Erythroblast (primary cell): Measurements from ENCODE around the gene INTS11.
"Not testable (repeated sequence)": the region's sequence is repeated elsewhere in the genome, so short reads cannot be mapped to it uniquely, and the experiment has no call there.

ENCODE experiments used
- DNase-seq, 2 experiments: peaks; one replicate each; lab custom pipeline; 2025; lab: John Stamatoyannopoulos, UW
- GATA1 ChIP-seq: IDR thresholded peaks from 2 replicates; pipeline ENCODE4 v1.6.1; 2011; ENCODE audit warnings: low read depth, mild to moderate bottlenecking, control low read depth, low read length, moderate library complexity
- POLR2A ChIP-seq: IDR thresholded peaks from 2 replicates; pipeline ENCODE4 v1.6.1; 2011; ENCODE audit warnings: mild to moderate bottlenecking, low read length

The INTS11 gene

DNA sequence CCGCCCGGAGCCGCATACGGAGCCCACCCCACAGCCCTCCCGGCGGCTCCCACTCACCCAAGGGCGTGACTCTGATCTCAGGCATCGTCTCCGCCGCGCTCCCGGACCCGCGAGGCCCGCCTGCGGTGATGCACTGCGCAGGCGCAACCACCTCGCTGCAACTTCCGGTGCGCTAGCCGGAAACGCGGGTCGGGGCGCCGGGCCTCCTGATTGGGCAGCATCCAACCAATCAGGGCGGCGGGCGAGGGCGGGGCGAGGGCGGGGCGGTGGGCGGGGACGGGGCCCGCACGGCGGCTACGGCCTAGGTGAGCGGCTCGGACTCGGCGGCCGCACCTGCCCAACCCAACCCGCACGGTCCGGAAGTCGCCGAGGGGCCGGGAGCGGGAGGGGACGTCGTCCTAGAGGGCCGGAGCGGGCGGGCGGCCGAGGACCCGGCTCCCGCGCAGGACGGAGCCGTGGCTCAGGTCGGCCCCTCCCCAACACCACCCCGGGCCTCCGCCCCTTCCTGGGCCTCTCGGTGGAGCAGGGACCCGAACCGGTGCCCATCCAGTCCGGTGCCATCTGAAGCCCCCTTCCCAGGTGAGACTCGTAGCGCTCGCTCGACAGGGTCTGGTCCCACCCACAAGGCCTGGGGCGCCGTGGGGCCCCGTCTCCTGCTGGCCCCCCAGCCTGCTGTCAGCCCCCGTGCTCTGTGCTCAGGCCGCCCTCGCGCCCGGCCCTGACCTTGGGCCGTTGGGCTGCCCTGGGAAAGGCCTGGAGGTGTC is at the start of gene INTS11, which contains the start of gene CPTP:
INTS11 (minus strand) TSS at position 137 of the 764 bp plus-strand sequence; CDS start at position 85, 52 bp downstream.
CPTP (plus strand) TSS at position 279 of the 764 bp plus-strand sequence. CDS start 2,109 bp downstream, outside the sequence.
- peak; percentile 68 for TF ChIP-seq POLR2A
- TF ChIP-seq GATA1 = no peak
- peak; percentile 95 to 98 for DNase-seq

DNA sequence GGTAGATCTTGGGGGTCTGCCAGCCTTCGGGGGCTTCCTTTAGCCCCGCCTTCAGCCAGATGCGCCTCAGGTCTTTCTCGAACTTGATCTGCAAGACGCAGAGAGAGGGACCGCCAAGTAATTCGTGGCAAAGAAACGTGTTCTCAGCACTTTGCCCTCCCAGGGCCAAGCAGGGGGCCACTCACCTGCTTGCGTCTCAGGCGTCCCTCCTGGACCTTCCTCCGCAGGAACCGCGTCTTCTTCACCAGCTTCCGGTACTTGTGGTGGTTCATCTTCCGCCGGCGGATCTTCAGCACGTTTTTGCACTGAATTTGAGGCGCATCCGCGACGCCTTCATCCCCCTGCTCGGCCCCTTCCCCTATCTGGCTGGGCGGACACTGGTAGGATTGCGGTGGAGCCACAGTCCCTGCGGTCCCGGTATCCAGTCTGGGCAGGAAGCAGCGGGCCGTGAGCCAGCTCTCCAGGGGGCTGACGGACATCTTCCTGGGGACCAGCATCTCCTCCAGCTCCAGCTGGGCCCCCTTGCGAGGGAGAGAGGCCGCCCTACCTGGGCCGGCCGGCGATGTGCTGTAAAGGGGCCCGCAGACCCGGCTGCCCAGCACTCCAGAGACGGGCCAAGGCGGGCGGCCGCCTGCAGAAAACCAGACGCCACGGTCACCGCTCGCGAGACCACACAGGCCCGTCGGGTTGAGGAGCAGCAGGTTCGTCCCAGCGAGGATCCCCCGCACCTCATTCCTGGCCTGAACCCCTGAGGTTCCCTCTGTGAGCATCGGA is 49.5 kb upstream of the INTS11 start:
- TF ChIP-seq GATA1 = no peak
- no peak for TF ChIP-seq POLR2A
- peak; percentile 42 to 56 for DNase-seq

DNA sequence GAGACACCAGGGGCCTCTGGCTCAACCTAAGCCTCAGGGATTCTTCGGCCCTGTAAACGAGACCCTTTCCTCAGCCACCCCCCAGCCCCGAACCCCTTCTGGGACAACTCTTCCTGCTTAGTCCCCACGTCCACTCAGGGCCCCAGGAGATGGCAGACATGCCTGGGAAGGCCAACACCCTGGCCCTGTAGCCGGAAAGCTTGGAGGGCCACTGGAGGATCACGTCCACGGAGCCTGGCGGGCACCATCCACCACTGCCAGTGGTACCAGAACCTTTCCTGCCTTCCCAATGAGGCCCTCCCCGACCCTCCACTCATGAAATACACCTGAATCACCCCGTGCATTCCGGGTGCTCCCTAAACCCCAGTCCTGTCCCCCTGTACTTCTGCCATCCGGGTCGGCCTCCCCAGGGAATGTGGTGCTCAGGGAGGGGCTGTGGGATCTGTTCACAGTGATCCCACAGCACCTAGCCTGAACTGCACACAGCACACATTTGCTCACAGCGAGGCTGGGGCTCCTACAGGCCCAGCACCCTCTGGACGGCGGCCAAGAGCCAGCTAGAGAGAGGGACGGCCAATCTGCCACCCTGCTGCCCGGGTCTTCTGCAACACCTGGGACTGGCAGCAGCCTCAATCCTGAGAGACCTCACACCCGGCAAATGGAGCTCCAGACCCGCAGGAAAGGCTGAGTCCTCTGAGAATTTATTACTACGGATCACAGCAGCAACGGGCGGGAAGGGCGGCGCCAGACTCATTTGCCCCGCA is 48.8 kb upstream of the INTS11 start:
- no peak for DNase-seq
- TF ChIP-seq POLR2A = no peak
- TF ChIP-seq GATA1 = no peak

DNA sequence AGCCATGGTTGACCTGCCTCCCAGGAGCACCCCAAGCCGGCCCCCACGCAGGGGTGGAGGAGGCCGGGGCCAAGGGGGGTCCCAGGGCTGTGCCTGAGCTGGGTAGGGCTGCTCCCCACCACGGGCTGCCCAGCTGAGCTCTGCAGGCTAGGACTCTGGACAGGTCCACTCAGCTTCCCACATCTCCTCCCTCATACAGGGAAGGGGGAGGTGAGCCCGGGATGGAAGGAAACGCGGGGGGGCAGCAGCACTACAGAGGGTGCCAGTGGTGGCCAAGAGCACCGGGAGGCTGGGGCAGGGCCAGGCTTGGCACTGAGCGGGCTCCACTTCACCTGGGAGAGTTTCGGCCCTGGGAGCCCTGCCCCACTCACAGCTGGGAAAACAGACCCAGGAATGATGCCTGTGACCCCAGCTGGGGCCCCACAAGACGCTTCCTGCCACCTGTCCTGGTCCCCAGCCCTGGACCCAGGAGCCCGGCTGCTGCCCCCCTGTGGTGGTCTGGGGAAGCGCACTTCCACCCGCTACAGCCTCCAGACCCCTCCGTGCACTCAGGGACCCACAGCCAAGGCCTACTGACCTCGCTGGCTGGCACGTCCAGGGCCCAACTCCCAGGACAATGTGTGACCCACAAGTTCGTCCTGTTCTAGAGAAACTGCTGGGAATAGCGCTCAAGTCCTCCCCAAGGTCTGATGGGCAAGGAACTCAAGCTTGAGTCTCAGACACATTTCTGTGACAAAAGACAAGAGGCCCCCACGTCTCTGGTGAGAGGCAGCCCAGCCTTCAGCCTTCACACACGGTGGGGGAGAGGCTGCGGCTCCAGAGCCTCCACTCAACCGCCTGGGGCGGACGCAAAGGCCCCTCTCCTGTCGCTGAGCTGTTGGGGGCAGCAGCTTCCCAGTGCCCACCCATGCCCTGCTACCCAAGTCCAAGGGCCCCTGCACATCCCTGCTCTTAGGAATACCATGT is 47.6 kb upstream of the INTS11 start:
- DNase-seq = peak; percentile 63 to 79
- TF ChIP-seq POLR2A (no peak), GATA1 (no peak)

DNA sequence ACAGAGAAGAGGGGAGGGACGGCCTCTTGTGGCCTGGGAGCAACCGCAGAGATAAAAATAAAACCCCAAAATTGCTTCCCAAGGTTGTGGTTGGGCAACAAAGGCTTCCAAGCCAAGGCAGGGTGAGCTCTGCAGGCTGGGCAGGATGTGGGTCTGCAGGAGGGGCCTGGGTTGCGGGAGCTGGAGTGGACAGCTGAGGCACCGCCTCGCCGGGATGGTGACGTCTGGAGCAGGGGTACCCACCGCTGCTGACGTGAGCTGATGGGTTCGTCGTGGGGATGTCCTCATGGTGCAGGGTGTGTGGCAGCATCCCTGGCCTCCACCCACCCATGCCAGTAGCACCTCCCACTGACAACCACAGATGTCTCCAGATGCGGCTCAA is 46.9 kb upstream of the INTS11 start:
- DNase-seq = no peak
- TF ChIP-seq POLR2A (peak; percentile 28), GATA1 (no peak)

DNA sequence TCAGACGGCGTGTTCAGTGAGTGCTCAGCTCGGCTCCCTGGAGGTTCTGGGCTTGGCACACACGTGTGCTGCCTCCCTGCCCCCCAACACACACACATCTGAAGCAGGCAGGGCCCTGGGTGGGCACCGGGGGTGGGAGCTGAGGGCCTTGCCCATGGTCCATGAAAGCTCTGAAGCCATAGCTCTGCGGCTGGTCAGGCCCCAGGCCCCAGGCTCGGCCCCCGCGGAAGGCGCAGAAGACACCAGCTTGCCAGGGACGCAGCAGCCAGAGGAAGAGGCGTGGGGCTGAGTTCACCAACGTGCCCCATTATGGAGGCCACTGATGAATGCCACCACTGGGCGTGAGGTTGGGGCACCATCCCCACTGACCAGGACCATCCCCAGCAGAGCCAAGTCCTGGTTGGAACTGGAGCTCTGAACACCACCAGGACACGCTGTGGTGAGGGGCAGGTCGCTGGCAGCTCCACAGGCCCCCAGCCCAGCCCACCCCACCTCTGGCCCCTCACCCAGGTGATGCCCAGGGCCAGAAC is 46.4 kb upstream of the INTS11 start:
- no peak for TF ChIP-seq POLR2A
- no peak for TF ChIP-seq GATA1
- no peak for DNase-seq

DNA sequence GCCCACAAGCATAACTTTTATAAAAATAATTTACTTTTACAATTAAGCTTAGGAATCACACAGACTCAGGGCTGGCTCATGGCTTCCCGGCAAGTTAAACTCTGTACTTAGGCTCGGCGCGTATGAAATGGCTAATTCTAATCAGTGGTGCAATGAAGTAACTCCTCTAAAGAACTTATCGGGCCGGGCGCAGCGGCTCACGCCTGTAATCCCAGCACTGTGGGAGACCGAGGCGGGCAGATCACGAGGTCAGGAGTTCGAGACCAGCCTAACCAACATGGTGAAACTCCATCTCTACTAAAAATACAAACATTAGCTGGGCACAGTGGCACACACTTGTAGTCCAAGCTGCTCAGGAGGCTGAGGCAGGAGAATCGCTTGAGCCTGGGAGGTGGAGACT is 45.6 kb upstream of the INTS11 start:
- not testable (repeated sequence) for DNase-seq

DNA sequence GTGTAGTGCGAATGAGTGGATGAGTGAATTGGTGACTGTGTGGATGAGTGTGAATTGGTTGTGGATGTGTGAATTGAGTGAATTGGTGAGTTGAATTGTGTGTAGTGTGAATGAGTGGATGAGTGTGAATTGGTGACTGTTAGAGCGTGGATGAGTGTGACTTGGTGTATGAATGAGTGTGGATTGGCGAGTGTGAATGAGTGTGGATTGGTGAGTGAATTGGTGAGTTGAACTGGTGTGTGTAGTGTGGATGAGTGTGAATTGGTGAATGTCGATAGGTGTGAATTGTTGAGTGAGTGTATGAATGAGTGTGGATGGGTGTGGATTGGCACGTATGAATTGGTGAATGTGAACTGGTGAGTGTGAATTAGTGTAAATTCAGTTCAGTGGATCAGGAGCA is 42.9 kb upstream of the INTS11 start:
- peak in 1 of 2 experiments; percentile 71 for DNase-seq
- TF ChIP-seq GATA1 = no peak
- TF ChIP-seq POLR2A = no peak

DNA sequence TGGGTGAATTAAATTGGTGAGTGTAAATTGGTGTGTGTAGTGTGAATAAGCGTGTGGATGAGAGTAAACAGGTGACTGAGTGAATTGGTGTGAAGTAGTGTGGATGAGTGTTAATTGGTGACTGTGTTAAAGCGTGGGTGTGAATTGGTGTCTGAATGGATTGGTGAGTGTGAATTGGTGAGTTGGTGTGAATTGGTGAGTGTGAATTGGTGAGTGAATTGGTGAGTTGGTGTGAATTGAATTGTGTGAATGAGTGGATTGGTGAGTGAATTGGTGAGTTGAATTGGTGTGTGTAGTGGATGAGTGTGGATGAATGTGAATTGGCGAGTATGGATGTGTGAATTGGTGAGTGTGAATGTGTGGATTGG is 42.2 kb upstream of the INTS11 start:
- TF ChIP-seq GATA1 = no peak
- TF ChIP-seq POLR2A = no peak

DNA sequence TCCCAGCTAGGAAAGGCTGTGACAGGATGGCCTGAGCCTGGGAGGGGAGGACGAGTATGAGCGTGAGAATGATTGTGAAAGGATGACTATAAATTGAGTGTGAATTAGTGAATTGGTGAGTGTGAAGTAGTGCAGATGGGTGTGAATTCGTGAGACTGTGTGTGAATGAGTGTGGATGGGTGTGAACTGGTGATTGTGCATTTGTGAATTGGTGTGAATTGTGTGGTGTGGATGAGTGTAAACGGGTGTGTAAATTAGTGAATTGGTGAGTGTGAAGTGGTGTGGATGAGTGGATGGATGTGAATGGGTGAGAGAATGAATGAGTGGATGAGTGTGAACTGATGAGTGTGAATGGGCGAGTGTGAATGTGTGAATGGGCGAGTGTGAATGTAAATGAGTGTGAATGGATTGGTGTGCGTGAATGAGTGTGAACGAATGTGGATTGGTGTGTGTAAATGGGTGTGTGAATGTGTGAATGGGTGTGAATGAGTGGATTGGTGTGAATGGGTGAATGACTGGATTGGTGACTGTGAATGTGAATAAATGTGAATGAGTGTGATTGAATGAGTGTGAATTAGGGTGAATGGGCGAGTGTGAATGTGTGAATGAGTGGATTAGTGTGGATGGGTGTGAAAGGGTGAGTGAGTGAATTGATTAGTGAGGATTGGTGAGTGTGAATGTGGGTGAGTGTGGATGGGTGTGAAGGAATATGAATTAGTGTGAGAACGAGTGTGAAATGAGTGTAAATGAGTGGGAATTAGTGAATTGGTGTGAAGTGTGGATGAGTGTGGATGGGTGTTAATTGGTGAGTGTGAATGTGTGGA is 41.6 kb upstream of the INTS11 start:
- DNase-seq = peak; percentile 57
- TF ChIP-seq GATA1 (no peak), POLR2A (no peak)

More for the DNA sequence above, 42.2 kb upstream of the INTS11 start:
- peak in 1 of 2 experiments; percentile 74 for DNase-seq

DNA sequence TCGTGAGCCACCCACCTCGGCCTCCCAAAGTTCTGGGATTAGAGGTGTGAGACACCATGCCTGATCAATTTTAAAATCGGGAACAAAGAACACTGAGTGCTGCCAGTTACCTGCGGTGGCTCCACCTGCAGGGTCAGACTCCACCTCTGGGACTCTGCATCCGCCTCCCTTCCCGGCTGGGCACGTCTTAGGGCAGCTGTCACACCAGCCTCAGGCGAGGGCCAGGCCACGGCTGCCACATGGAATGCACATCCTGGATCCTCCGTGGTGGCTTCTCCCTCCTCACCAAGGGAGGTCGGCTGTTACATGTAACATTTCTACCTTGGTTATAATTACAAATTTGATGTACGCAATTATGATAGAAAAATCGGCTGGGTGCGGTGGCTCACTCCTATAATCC is 39.8 kb upstream of the INTS11 start:
- DNase-seq = no peak
- TF ChIP-seq POLR2A (no peak), GATA1 (no peak)

DNA sequence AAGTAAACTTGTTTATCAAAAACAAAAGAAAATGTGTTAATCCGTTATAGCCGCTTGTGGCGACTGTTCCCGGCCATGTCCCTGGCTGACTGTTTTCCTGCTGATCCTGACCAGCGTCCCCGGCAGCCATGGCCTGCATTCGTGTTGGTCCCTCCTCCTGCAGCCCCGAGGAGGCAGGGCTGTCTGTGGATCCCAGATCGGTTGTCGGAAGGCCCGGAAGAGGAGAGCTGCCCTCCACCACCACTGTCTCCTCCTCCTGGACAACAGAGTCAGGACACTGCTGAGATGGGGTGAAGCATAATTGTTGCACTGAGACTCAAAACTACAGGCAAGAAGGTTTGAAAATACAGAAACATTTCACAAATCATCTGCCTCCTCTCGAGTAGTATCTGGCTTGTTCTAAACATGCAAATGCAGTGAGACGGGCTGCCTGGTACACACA is 37.5 kb upstream of the INTS11 start:
- no peak for TF ChIP-seq POLR2A
- TF ChIP-seq GATA1 = no peak
- DNase-seq = peak in 1 of 2 experiments; percentile 31
